K562 (cell line): Measurements from ENCODE around the gene UBQLN2. TPM values are rescaled to one million over a fixed set of nuclear protein-coding genes. Genes with fewer than 3 reads are reported as not detected.
A peak's percentile ranks its signal among the peaks of the same experiment; 100 is the strongest.

ENCODE experiments used
- ATAC-seq: fragments of 200-7000 bp; cut with Tn5 transposase; 3 replicates; pipeline ENCODE4 v1.9.1; 2020; ENCODE audit warnings: moderate library complexity
- BruUV-seq: library from RNA; stranded (reverse); fragments of 400-500 nt; replicated peaks from 2 replicates; lab custom pipeline; 2021; lab: Mats Ljungman, UMichigan
- CTCF ChIA-PET: fragments of 300-600 bp; formaldehyde crosslinking; extraction: SDS; loops from one replicate; lab custom pipeline; 2021; ENCODE audit warnings: low intra/inter-chr PET ratio; lab: Yijun Ruan, JAX
- POLR2A ChIA-PET: fragments of 300-600, 350-650 bp; sonication (Branson Sonifier 250); formaldehyde crosslinking; extraction: SDS; loops from one replicate; lab custom pipeline; 2021; ENCODE audit warnings: antibody characterized with exemption, inconsistent platforms; lab: Yijun Ruan, JAX
- DNase-seq, 4 experiments: peaks; one replicate each; pipeline versions ENCODE4 v3.0.0 to v3.0.0-alpha.2; 2011 to 2018; ENCODE audit warnings: low spot score in 3 of 4, mixed read lengths in 3 of 4; ENCODE audit errors: extremely low read depth in 1 of 4
- FAIRE-seq: peaks from 2 replicates; lab custom pipeline; 2011; peaks lifted over from hg19 to GRCh38; lab: Jason Lieb, UNC
- H2AFZ ChIP-seq: 2 replicates; pipeline ENCODE4 v1.6.0; 2011; ENCODE audit warnings: low read depth, low read length, control low read depth, inconsistent platforms
- H3K27ac ChIP-seq: fragments of 200-600 bp; 3 replicates; pipeline ENCODE4 v1.8.0; 2011; ENCODE audit warnings: low read depth, mild to moderate bottlenecking, control low read depth, inconsistent platforms, low read length, moderate library complexity, mixed read lengths; ENCODE audit errors: extremely low read depth
- H3K27me3 ChIP-seq, 2 experiments: fragments of 300-600 bp in 1 of 2; 2 replicates in 1 of 2; 3 replicates in 1 of 2; pipeline versions ENCODE4 v1.6.0 to v1.8.0; 2011; ENCODE audit warnings: inconsistent platforms in 2 of 2, low read length in 2 of 2, mild to moderate bottlenecking in 1 of 2, mixed read lengths in 1 of 2, moderate library complexity in 1 of 2; ENCODE audit not compliant: control insufficient read depth in 2 of 2, insufficient read depth in 2 of 2
- H3K36me3 ChIP-seq: fragments of 300-600 bp; 3 replicates; pipeline ENCODE4 v1.8.0; 2011; ENCODE audit warnings: mild to moderate bottlenecking, low read length, inconsistent platforms; ENCODE audit not compliant: control insufficient read depth, insufficient read depth
- H3K4me1 ChIP-seq, 2 experiments: fragments of 200-600 bp in 1 of 2; replicated peaks in 1 of 2; 2 replicates in 1 of 2; 3 replicates in 1 of 2; pipeline versions ENCODE4 v1.5.1 to v1.8.0; 2011; ENCODE audit warnings: inconsistent platforms in 2 of 2, low read length in 2 of 2, mild to moderate bottlenecking in 1 of 2, mixed read lengths in 1 of 2, moderate library complexity in 1 of 2; ENCODE audit not compliant: control insufficient read depth in 2 of 2, insufficient read depth in 2 of 2
- H3K4me2 ChIP-seq: 2 replicates; pipeline ENCODE4 v1.6.1; 2011; ENCODE audit warnings: low read length, control low read depth, inconsistent platforms, mixed read lengths; ENCODE audit not compliant: insufficient read depth
- H3K4me3 ChIP-seq: fragments of 200-600 bp; sonication (generic), shearing (Covaris generic); 2 replicates; pipeline ENCODE4 v1.5.1; 2016; ENCODE audit warnings: control low read depth, inconsistent platforms
- H3K79me2 ChIP-seq: fragments of 200-600 bp; 3 replicates; pipeline ENCODE4 v1.8.0; 2011; ENCODE audit warnings: low read length, inconsistent platforms; ENCODE audit not compliant: control insufficient read depth, insufficient read depth
- H3K9ac ChIP-seq, 2 experiments: 2 replicates each; pipeline versions ENCODE4 v1.6.0 to v1.6.1; 2011; ENCODE audit warnings: low read depth in 2 of 2, low read length in 2 of 2, control low read depth in 1 of 2, inconsistent platforms in 1 of 2, mild to moderate bottlenecking in 1 of 2, mixed read lengths in 1 of 2; ENCODE audit not compliant: insufficient read depth in 1 of 2
- H3K9me1 ChIP-seq: one replicate; pipeline ENCODE4 v1.6.0; 2011; ENCODE audit warnings: inconsistent platforms, mild to moderate bottlenecking, low read length, moderate library complexity; ENCODE audit not compliant: control insufficient read depth, insufficient read depth
- H3K9me3 ChIP-seq: replicated peaks from 2 replicates; pipeline ENCODE4 v1.5.1; 2011; ENCODE audit warnings: low read depth, low read length, inconsistent platforms; ENCODE audit not compliant: control insufficient read depth, insufficient read depth
- H4K20me1 ChIP-seq: replicated peaks from 2 replicates; pipeline ENCODE4 v1.6.1; 2011; ENCODE audit warnings: low read length, inconsistent platforms, mixed read lengths; ENCODE audit not compliant: control insufficient read depth, insufficient read depth
- MYNN ChIP-seq, 2 experiments: sonication (generic); formaldehyde crosslinking in 1 of 2; IDR thresholded peaks; 2 replicates each; pipeline versions ENCODE4 v1.5.0 to v1.6.1; 2016 to 2020; ENCODE audit warnings: antibody characterized with exemption in 1 of 2, missing genetic modification reagents in 1 of 2
- NR4A1 ChIP-seq, 2 experiments: fragments of 250-450 bp in 1 of 2; fragments of 450-650 bp in 1 of 2; sonication (Bioruptor Pico) in 1 of 2; IDR thresholded peaks; 2 replicates each; pipeline versions ENCODE4 v1.4.0 to v1.6.1; 2016 to 2020; ENCODE audit warnings: mild to moderate bottlenecking in 2 of 2, missing compliant biosample characterization in 1 of 2, missing genetic modification characterization in 1 of 2, moderate library complexity in 1 of 2
- POLR2G ChIP-seq: fragments of 200-400 bp; formaldehyde crosslinking; IDR thresholded peaks from 2 replicates; pipeline ENCODE4 v1.6.1; 2017; ENCODE audit warnings: low read depth, mild to moderate bottlenecking, antibody characterized with exemption, low read length, moderate library complexity
- RBFOX2 ChIP-seq: fragments of 200-400 bp; formaldehyde crosslinking; IDR thresholded peaks from 2 replicates; pipeline ENCODE4 v1.6.1; 2017; ENCODE audit warnings: low read depth, mild to moderate bottlenecking, low read length, moderate library complexity
- ZFX ChIP-seq: sonication (generic); formaldehyde crosslinking; IDR thresholded peaks from 2 replicates; pipeline ENCODE4 v1.8.0; 2022; ENCODE audit warnings: mild to moderate bottlenecking, missing genetic modification reagents, moderate library complexity
- ZNF780A ChIP-seq: fragments of 250-450 bp; sonication (Bioruptor Pico); IDR thresholded peaks from 2 replicates; pipeline ENCODE4 v1.5.0; 2021; ENCODE audit warnings: mild to moderate bottlenecking
- WGBS: fragments of 100-300 bp; shearing (Covaris generic); methylation state at CpG from one replicate; pipeline ENCODE4 v1.1.6; 2016; ENCODE audit warnings: low coverage, mixed read lengths; ENCODE audit not compliant: insufficient coverage; ENCODE audit errors: missing lambda C conversion rate; 5-methylcytosine and 5-hydroxymethylcytosine counted together
- in situ Hi-C: fragments of 300-500 bp; cut with MboI; formaldehyde crosslinking; loops from 4 replicates; pipeline ENCODE4 v1.15.0; 2018; ENCODE audit warnings: inconsistent platforms, mixed read lengths
- intact Hi-C: fragments of 100-400 bp; cut with micrococcal nuclease; formaldehyde crosslinking; loops from 2 replicates; pipeline ENCODE4 v1.14.2; 2022
- polyA plus RNA-seq, 8 experiments: library from polyadenylated mRNA; depleted of rRNA in 4 of 8; stranded (reverse) in 5 of 8; unstranded in 3 of 8; fragments of >200 nt; fragmentation: Nextera tagmentation in 2 of 8; fragmentation: Illumina TruSeq in 1 of 8; extraction: Ambion mirVana in 2 of 8; extraction: Trizol in 1 of 8; gene quantifications; 2 replicates each; pipeline versions ENCODE4 v1.2.1 to v1.2.3, GENCODE V29; 2011 to 2014; ENCODE audit warnings: inconsistent platforms in 1 of 8, missing spikeins in 1 of 8
- total RNA-seq, 7 experiments: library from RNA; depleted of rRNA in 6 of 7; stranded (reverse); fragments of >200 nt in 6 of 7; fragmentation: Illumina TruSeq in 2 of 7; extraction: Trizol in 2 of 7; gene quantifications; 2 replicates each; pipeline versions ENCODE4 v1.2.1 to v1.2.3, GENCODE V29; 2011 to 2021; ENCODE audit warnings: low replicate concordance in 1 of 7

UBQLN2 gene
- total and polyA plus RNA-seq, 9 of the 15 experiments (the other 6 are each of a cell fraction or from before 2014, with no cell fraction given), result 1.5 to 17.9 (median 5.7) TPM

GRCh38 chrX:56564921-56565840 lies 1.8 kb downstream of the UBQLN2 start:
- H3K27ac ChIP-seq, result no peak overlapping the region
- H3K36me3 ChIP-seq, result peaks cover 14% of the 10 kb centered on the region; the same call in 2 of the 3 replicates
- BruUV-seq, result no TSS peak
- peaks cover 10 to 13% of the 10 kb centered on the region in 2 experiments; a peak in 4 of 5 replicates for H3K4me1 ChIP-seq
- peak in 3 of 4 experiments; percentile 4 to 21 (median 7) for DNase-seq
- no peaks in the 10 kb centered on the region for H3K9me3 ChIP-seq
- ChIA-PET POLR2A (interaction anchor here (0.7 to 1.3 kb wide), 2 partner anchors 10 to 614 kb away, joined by 3 read pairs; no protein-coding TSS in a partner anchor), CTCF (no interaction called here)
- no peaks in the 10 kb centered on the region; the same call in 1 of the 2 replicates for H4K20me1 ChIP-seq
- H3K79me2 ChIP-seq, result peaks cover 54% of the 10 kb centered on the region
- H2AFZ ChIP-seq, result no peak overlapping the region
- 28% methylated on average over 19 of the region's 20 CpGs for WGBS
- H3K4me3 ChIP-seq, result peak overlapping the region; percentile 66
- TF ChIP-seq ZFX (CRISPR knock-in tag), result 0 out of 2 replicates have a peak, but pooled peaks have one; percentile 20
- TF ChIP-seq POLR2G, result 0 out of 2 replicates have a peak, but pooled peaks have one; percentile 30
- peak; percentile 64 for TF ChIP-seq RBFOX2
- no peak for TF ChIP-seq NR4A1 (CRISPR knock-in tag; IDR thresholded peaks at IDR 0.05)
- no peak for TF ChIP-seq NR4A1 (tag; IDR thresholded peaks at IDR 0.05)
- no peak for TF ChIP-seq MYNN (IDR thresholded peaks at IDR 0.05)
- no peak for TF ChIP-seq MYNN (CRISPR knock-in tag; IDR thresholded peaks at IDR 0.05)
- TF ChIP-seq ZNF780A, result no peak
- no peaks in the 10 kb centered on the region for H3K27me3 ChIP-seq
- intact Hi-C loops, result no loop called here
- no peaks in the 10 kb centered on the region for H3K9me1 ChIP-seq
- in situ Hi-C loops, result no loop called here
- H3K9ac ChIP-seq, result peak overlapping the region in 1 of 2 experiments; percentile 94; a peak in 3 of 4 replicates
- H3K4me2 ChIP-seq, result peak overlapping the region; percentile 88
- peak; percentile 10 for ATAC-seq
- peak; percentile 11 for FAIRE-seq
